ENCODE results near the gene RPS19.

- TF ChIP-seq REST (IDR thresholded peaks at IDR 0.05; ENCODE audit: low read depth), result no peak
- no peak for TF ChIP-seq POLR2A (IDR thresholded peaks at IDR 0.05; ENCODE audit: borderline replicate concordance, extremely low read depth, insufficient read depth, insufficient read length)
- no peak for TF ChIP-seq POLR2AphosphoS5 (IDR thresholded peaks at IDR 0.05; ENCODE audit: low read depth, low read length)
- no peak for TF ChIP-seq CEBPB (IDR thresholded peaks at IDR 0.05; ENCODE audit: low read depth)
- TF ChIP-seq EZH2 (IDR thresholded peaks at IDR 0.05), result no peak
- TF ChIP-seq ZFX (IDR thresholded peaks at IDR 0.05), result no peak
- no peak for TF ChIP-seq EZH2phosphoT487 (IDR thresholded peaks at IDR 0.05; ENCODE audit: borderline replicate concordance)
- no peak for TF ChIP-seq SP1 (IDR thresholded peaks at IDR 0.05; ENCODE audit: low read depth)
These were observed 46.1 kb upstream of the RPS19 start for GRCh38 chr19:41813911-41814310.

Measured in HCT116 (cell line).